ENCODE data around the gene BBS9. TPM values are rescaled to one million over a fixed set of nuclear protein-coding genes. Genes with fewer than 3 reads are reported as not detected.

The BBS9 gene
- total and polyA plus RNA-seq, 2 of the 4 experiments (the other 2 are of a cell fraction) = 7.9 to 9.5 TPM

DNA sequence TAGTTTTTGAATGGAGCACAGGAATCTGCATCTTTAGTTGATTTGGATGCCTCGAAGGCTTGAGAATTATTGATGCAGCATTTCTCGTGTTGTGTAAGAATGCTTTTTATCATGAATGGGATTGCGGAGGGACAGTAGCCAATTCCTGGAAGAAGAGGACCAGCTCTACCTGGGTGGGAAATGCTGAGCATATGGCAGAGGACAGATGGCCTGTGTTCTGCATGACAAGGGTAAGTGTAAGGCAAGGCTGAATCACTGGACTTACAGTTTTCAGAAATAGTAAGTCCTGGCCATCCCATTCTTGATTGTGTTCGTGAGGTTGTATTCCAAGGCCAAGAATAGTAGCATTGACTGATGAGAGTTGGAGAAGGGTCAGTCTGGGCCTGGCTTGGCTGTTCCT, 36.1 kb upstream of the BBS9 start:
- Histone ChIP-seq H3K36me3 (ENCODE audit: control insufficient read depth, insufficient read depth, low read length) (peaks cover 18% of the 10 kb centered on the region), H3K14ac (replicated peaks; ENCODE audit: low read depth, low read length) (no peak overlapping the region), H3K4me3 (ENCODE audit: insufficient read depth, low read depth, low read length) (no peak overlapping the region), H4K8ac (ENCODE audit: low read depth in 2 of 2, low read length in 2 of 2) (no peak overlapping the region), H3K9ac (ENCODE audit: low read depth, low read length) (no peak overlapping the region), H3K4me2 (ENCODE audit: low read depth, low read length) (no peak overlapping the region), H4K20me1 (ENCODE audit: insufficient read depth, low read length) (no peaks in the 10 kb centered on the region), H2BK15ac (ENCODE audit: low read depth, low read length) (no peak overlapping the region), H3K4ac (ENCODE audit: low read depth, low read length) (no peak overlapping the region), H2BK120ac (ENCODE audit: low read depth, low read length) (no peak overlapping the region), H3K27me3 (ENCODE audit: control insufficient read depth, insufficient read depth, low read length) (no peaks in the 10 kb centered on the region), H3K23ac (ENCODE audit: low read depth, low read length) (no peak overlapping the region), H3K9me3 (ENCODE audit: control insufficient read depth, insufficient read depth, low read length) (no peaks in the 10 kb centered on the region), H3K18ac (ENCODE audit: low read depth, low read length) (no peak overlapping the region), H4K91ac (ENCODE audit: insufficient read depth, low read depth, low read length) (no peak overlapping the region), H2AFZ (replicated peaks; ENCODE audit: low read length, poor library complexity) (no peak overlapping the region), H2BK5ac (ENCODE audit: low read depth, low read length, poor library complexity, severe bottlenecking) (no peak overlapping the region), H3K79me1 (ENCODE audit: low read depth in 1 of 2, low read length in 2 of 2) (peaks cover 0 to 10% of the 10 kb centered on the region in 2 experiments; a peak in 1 of 4 replicates), H2AK5ac (ENCODE audit: low read depth, low read length) (no peak overlapping the region), H3K27ac (ENCODE audit: insufficient read depth, low read length) (no peak overlapping the region), H2BK20ac (ENCODE audit: low read depth, low read length) (no peak overlapping the region), H2AK9ac (replicated peaks; ENCODE audit: low read depth, low read length, poor library complexity) (no peak overlapping the region), H3K4me1 (ENCODE audit: control insufficient read depth, insufficient read depth, low read length) (peaks cover 5% of the 10 kb centered on the region; the same call in 1 of the 2 replicates), H3K56ac (ENCODE audit: extremely low read depth, insufficient read depth, low read length) (no peak overlapping the region), H3K9me1 (ENCODE audit: insufficient read depth, low read length) (peaks cover 16% of the 10 kb centered on the region), H4K5ac (ENCODE audit: low read depth, low read length) (no peak overlapping the region)
- WGBS, 2 experiments (ENCODE audit: extremely low coverage in 2 of 2, insufficient read length in 1 of 2) = 92% methylated on average over 2 of the region's 4 CpGs; no CpG with 5 or more reads in 1 of the 2 experiments
- BruUV-seq (replicated peaks) = no TSS peak
- ChIA-PET CTCF (no interaction called here), POLR2A (ENCODE audit: unreplicated experiment) (no interaction called here)
- intact Hi-C loops (cut with micrococcal nuclease) (no loop called here), in situ Hi-C loops (cut with MboI; ENCODE audit: low sequenced_read_pairs) (no loop called here), dilution Hi-C loops (cut with HindIII; ENCODE audit: low sequenced_read_pairs, unreplicated experiment) (no loop called here)
- no peak for DNase-seq
- TF ChIP-seq BHLHE40 (IDR thresholded peaks at IDR 0.05; ENCODE audit: low read depth, low read length) (no peak), RFX5 (IDR thresholded peaks at IDR 0.05; ENCODE audit: low read depth, low read length) (no peak), MAFK (IDR thresholded peaks at IDR 0.05; ENCODE audit: low read depth, low read length) (no peak), MXI1 (IDR thresholded peaks at IDR 0.05; ENCODE audit: borderline replicate concordance, low read depth, low read length) (no peak), CHD1 (IDR thresholded peaks at IDR 0.05; ENCODE audit: low read depth, low read length) (no peak), MAZ (IDR thresholded peaks at IDR 0.05; ENCODE audit: borderline replicate concordance, low read depth, low read length) (no peak), NFE2L2 (IDR thresholded peaks at IDR 0.05; ENCODE audit: low read depth, low read length) (no peak), CEBPB (IDR thresholded peaks at IDR 0.05; ENCODE audit: low read depth, low read length) (no peak), RAD21 (IDR thresholded peaks at IDR 0.05; ENCODE audit: low read length) (no peak), SMC3 (IDR thresholded peaks at IDR 0.05; ENCODE audit: low read depth, low read length) (no peak), RCOR1 (IDR thresholded peaks at IDR 0.05; ENCODE audit: insufficient replicate concordance, low read length) (no peak), FOS (IDR thresholded peaks at IDR 0.05; ENCODE audit: low read depth, low read length) (no peak)
- TF ChIP-seq, protein P1, sequence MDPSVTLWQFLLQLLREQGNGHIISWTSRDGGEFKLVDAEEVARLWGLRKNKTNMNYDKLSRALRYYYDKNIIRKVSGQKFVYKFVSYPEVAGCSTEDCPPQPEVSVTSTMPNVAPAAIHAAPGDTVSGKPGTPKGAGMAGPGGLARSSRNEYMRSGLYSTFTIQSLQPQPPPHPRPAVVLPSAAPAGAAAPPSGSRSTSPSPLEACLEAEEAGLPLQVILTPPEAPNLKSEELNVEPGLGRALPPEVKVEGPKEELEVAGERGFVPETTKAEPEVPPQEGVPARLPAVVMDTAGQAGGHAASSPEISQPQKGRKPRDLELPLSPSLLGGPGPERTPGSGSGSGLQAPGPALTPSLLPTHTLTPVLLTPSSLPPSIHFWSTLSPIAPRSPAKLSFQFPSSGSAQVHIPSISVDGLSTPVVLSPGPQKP (IDR thresholded peaks at IDR 0.05; ENCODE audit: borderline replicate concordance, low read depth, low read length) = no peak
- TF ChIP-seq, protein P2, sequence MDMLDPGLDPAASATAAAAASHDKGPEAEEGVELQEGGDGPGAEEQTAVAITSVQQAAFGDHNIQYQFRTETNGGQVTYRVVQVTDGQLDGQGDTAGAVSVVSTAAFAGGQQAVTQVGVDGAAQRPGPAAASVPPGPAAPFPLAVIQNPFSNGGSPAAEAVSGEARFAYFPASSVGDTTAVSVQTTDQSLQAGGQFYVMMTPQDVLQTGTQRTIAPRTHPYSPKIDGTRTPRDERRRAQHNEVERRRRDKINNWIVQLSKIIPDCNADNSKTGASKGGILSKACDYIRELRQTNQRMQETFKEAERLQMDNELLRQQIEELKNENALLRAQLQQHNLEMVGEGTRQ (IDR thresholded peaks at IDR 0.05; ENCODE audit: low read depth, low read length) = no peak
- TF ChIP-seq, protein P3, sequence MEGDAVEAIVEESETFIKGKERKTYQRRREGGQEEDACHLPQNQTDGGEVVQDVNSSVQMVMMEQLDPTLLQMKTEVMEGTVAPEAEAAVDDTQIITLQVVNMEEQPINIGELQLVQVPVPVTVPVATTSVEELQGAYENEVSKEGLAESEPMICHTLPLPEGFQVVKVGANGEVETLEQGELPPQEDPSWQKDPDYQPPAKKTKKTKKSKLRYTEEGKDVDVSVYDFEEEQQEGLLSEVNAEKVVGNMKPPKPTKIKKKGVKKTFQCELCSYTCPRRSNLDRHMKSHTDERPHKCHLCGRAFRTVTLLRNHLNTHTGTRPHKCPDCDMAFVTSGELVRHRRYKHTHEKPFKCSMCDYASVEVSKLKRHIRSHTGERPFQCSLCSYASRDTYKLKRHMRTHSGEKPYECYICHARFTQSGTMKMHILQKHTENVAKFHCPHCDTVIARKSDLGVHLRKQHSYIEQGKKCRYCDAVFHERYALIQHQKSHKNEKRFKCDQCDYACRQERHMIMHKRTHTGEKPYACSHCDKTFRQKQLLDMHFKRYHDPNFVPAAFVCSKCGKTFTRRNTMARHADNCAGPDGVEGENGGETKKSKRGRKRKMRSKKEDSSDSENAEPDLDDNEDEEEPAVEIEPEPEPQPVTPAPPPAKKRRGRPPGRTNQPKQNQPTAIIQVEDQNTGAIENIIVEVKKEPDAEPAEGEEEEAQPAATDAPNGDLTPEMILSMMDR (conservative IDR thresholded peaks at IDR 0.05; ENCODE audit: low read depth, low read length) = no peak
- ATAC-seq (ENCODE audit: low read depth) = no peak
